GM20000 (cell line): ENCODE results near the gene UGT1A3.

Experiments used
- DNase-seq: peaks from one replicate; pipeline ENCODE4 v3.0.0; 2012; ENCODE audit warnings: low spot score
- TF ChIP-seq, protein P1 (sequence below): IDR thresholded peaks from 2 replicates; pipeline ENCODE4 v1.5.1; 2012; ENCODE audit warnings: mild to moderate bottlenecking, control low read depth; ENCODE audit errors: extremely low read depth, missing control alignments

The UGT1A3 gene

DNA sequence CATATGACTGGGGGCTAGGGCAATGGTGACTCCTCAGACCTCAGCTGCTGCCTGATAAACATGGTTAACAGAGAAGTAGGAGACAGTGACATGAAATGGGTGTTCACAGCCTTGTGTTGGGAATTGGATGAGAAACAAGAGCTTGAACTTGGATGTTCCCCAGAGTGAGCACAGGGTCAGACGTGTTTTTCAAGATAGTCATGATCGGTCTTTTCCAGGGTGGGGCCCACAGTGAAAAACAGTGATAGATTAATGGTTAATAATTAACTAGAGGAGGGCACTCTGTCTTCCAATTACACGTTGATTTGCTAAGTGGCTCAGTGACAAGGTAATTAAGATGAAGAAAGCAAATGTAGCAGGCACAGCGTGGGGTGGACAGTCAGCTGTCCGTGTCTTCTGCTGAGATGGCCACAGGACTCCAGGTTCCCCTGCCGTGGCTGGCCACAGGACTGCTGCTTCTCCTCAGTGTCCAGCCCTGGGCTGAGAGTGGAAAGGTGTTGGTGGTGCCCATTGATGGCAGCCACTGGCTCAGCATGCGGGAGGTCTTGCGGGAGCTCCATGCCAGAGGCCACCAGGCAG, at the start of gene UGT1A3:
Gene UGT1A3 (plus strand): TSS at position 320 of the 579 bp plus-strand sequence. CDS start 85 bp downstream, at position 405.
- TF ChIP-seq, protein P1, sequence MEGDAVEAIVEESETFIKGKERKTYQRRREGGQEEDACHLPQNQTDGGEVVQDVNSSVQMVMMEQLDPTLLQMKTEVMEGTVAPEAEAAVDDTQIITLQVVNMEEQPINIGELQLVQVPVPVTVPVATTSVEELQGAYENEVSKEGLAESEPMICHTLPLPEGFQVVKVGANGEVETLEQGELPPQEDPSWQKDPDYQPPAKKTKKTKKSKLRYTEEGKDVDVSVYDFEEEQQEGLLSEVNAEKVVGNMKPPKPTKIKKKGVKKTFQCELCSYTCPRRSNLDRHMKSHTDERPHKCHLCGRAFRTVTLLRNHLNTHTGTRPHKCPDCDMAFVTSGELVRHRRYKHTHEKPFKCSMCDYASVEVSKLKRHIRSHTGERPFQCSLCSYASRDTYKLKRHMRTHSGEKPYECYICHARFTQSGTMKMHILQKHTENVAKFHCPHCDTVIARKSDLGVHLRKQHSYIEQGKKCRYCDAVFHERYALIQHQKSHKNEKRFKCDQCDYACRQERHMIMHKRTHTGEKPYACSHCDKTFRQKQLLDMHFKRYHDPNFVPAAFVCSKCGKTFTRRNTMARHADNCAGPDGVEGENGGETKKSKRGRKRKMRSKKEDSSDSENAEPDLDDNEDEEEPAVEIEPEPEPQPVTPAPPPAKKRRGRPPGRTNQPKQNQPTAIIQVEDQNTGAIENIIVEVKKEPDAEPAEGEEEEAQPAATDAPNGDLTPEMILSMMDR = no peak

DNA sequence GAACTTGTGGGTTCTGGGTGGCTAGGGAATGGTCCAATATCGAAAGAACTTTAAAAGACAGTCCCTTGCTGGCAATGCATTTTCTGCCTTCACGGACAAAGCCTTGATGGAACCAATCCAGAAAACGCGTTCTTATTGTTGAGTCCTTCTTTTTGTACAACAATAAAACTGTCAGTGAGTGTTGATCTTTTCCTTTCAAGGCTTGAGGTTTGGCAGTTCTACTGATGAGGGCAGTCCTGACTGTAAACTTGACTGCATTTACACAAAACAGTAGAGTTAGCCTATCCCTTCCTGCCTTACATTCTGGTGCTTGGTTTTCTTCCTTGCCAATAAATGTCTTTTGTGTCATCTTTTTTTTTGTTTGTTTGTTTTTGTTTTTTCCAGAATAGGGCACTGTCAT, 49.6 kb upstream of the UGT1A3 start:
- no peak for DNase-seq
- TF ChIP-seq, protein P1 = no peak

More for the DNA sequence above, at the start of gene UGT1A3:
- DNase-seq = no peak

DNA sequence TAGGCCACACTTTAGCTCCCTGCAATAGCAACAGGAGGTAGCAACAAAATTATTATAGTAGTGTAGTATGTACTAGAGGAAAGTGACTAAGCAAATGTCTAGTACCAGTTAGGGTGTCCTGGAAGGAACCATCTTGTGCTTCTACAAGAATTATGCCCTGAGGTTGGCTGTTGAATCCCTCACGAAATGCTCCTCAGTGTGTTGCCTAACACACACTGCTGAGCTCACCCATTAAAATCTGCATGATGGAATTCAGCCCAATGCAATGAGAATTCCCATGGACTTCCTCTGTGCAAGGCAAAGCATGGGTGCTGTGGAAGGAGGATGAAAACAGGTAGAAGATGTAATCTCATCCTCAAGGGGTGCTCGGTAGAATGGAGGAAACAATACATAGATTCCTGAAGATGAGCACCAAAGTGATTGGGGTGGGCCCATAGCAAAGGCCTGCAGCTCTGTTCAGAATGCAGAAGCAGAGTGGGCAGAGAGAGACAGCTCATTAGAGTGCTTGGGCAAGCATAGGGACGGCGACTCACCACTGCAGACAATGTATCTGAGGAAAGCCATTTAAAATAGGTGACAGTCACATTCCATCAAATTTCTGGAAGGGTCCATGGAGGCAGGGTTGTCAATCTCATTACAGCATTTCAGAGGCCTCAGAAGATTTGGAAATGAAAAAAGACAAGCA, 48.3 kb upstream of the UGT1A3 start:
- TF ChIP-seq, protein P1 = no peak

DNA sequence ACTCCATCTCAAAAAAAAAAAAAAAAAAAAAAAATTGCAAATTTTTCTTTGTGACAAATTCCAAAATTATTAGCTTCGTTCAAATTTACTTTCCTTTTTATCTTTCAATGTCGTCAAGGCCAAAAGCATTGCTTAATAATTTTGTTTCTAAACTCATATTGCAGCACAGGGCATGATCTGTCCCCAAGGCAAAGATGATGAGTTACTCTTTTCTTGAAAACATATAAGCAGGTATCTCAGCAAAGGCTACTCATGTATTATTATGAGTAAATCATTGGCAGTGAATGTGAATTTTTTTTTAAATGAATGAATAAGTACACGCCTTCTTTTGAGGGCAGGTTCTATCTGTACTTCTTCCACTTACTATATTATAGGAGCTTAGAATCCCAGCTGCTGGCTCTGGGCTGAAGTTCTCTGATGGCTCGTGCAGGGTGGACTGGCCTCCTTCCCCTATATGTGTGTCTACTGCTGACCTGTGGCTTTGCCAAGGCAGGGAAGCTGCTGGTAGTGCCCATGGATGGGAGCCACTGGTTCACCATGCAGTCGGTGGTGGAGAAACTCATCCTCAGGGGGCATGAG, 47.2 kb upstream of the UGT1A3 start, which contains the start of gene UGT1A7:
Gene UGT1A7 (plus strand): TSS at position 381 of the 579 bp plus-strand sequence. CDS start 37 bp downstream, at position 418.
- no peak for DNase-seq
- TF ChIP-seq, protein P1 = no peak

More for the DNA sequence above, 48.3 kb upstream of the UGT1A3 start:
- DNase-seq = no peak

DNA sequence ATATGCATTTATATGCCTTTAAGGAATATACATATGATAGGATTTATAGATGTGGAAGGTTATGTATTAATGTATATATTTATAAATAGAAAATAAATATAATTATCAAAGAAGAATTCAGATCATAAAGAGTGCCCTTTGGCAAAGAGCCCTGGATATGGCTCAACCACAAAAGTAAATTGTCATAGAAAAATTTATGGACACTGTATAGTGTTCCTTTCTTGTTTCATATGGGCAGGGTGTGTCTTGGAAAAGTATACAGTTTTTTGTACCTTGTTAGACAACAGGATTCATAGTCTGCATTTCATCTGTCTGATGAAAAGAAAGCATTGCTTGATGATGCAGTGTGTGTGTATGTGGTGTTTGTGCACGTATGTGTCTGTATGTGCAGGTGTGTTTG, 44.2 kb upstream of the UGT1A3 start:
- no peak for DNase-seq
- TF ChIP-seq, protein P1 = no peak

DNA sequence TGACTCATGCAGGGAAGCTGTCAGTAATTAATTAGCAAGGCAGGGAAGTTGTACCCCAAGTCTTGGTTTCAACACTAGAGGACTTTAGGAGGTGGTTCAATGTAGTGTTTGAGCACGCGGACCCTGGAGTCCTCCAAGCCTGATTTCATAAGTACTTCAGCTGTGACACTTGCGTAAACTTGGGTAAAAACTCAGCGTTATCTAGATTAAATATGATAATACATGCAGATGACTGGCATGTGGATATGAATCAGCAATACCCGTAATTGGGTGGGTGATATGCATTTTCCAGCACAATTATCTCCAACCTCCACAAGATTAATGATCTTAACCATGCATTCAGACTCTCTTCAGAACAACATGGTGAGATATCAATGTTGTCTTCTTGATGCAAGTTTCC, 41.9 kb upstream of the UGT1A3 start:
- no peak for DNase-seq
- TF ChIP-seq, protein P1 = no peak

DNA sequence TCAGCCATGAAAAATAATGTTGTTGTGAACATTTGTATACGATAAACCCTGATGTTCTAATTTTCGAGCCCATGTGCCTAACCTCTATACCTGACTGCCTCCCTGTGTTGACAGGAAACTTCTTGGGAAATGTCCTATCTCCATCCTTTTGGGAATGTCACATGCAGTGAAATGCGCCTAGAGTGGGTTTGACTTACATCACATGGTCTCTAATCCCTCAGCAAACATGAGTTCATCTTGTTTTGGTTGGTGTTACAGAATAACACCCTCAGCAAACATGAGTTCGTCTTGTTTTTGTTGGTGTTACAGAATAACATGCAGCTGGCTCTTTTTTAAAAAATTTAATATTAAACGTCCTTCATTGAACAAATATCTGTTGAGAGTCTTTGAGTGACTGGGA, 40.5 kb upstream of the UGT1A3 start:
- TF ChIP-seq, protein P1 = no peak
- DNase-seq = no peak
